Epithelial cell of prostate (primary cell): ENCODE data around the gene PLEKHA7.
"Not testable (repeated sequence)": the region's sequence is repeated elsewhere in the genome, so short reads cannot be mapped to it uniquely, and the experiment has no call there.

ENCODE experiments used
- DNase-seq: peaks from one replicate; pipeline ENCODE4 v3.0.0-alpha.2; 2011; ENCODE audit warnings: low read depth, low spot score
- H3K27ac ChIP-seq: fragments of 450-650 bp; 2 replicates; pipeline ENCODE4 v1.5.1; 2017; ENCODE audit warnings: mild to moderate bottlenecking

PLEKHA7 gene

GRCh38 chr11:16920559-16920958, 93.7 kb downstream of the PLEKHA7 start:
- DNase-seq, result no peak

GRCh38 chr11:16918543-16919182, 95.6 kb downstream of the PLEKHA7 start:
- H3K27ac ChIP-seq, result peak overlapping the region; percentile 94
- peak; percentile 89 for DNase-seq

More at GRCh38 chr11:16920559-16920958, 93.7 kb downstream of the PLEKHA7 start:
- no peak overlapping the region for H3K27ac ChIP-seq

- DNase-seq, result peak; percentile 75
- H3K27ac ChIP-seq, result peak overlapping the region; percentile 94
Measured at GRCh38 chr11:16917941-16918340, 96.3 kb downstream of the PLEKHA7 start.

GRCh38 chr11:16912692-16913111, 101.5 kb downstream of the PLEKHA7 start:
- no peak for DNase-seq
- no peak overlapping the region for H3K27ac ChIP-seq

GRCh38 chr11:16911658-16912057, 102.6 kb downstream of the PLEKHA7 start:
- H3K27ac ChIP-seq, result no peak overlapping the region
- no peak for DNase-seq

GRCh38 chr11:16911186-16911585, 103.0 kb downstream of the PLEKHA7 start:
- DNase-seq, result no peak
- no peak overlapping the region for H3K27ac ChIP-seq

GRCh38 chr11:16909359-16910035, 104.7 kb downstream of the PLEKHA7 start:
- no peak for DNase-seq
- no peak overlapping the region for H3K27ac ChIP-seq

GRCh38 chr11:16905375-16905774, 108.8 kb downstream of the PLEKHA7 start:
- DNase-seq, result no peak
- H3K27ac ChIP-seq, result no peak overlapping the region

- H3K27ac ChIP-seq, DNase-seq: not testable (repeated sequence)
Measured at GRCh38 chr11:16904761-16905160, 109.5 kb downstream of the PLEKHA7 start.

GRCh38 chr11:16902781-16903378, 111.3 kb downstream of the PLEKHA7 start:
- no peak for DNase-seq
- peak overlapping the region; percentile 73 for H3K27ac ChIP-seq

GRCh38 chr11:16902182-16902581, 112.0 kb downstream of the PLEKHA7 start:
- DNase-seq, result peak; percentile 89
- H3K27ac ChIP-seq, result peak overlapping the region; percentile 73

GRCh38 chr11:16900491-16900890, 113.7 kb downstream of the PLEKHA7 start:
- no peak overlapping the region for H3K27ac ChIP-seq
- DNase-seq, result no peak

GRCh38 chr11:16899708-16900303, 114.4 kb downstream of the PLEKHA7 start:
- H3K27ac ChIP-seq, result no peak overlapping the region
- no peak for DNase-seq

- DNase-seq, result no peak
- no peak overlapping the region for H3K27ac ChIP-seq
Measured at GRCh38 chr11:16898274-16898985, 115.8 kb downstream of the PLEKHA7 start.

GRCh38 chr11:16897470-16898061, 116.6 kb downstream of the PLEKHA7 start:
- DNase-seq, result no peak
- H3K27ac ChIP-seq, result no peak overlapping the region

GRCh38 chr11:16896729-16897469, 117.3 kb downstream of the PLEKHA7 start:
- no peak for DNase-seq

GRCh38 chr11:16895306-16895705, 118.9 kb downstream of the PLEKHA7 start:
- DNase-seq, result no peak
- H3K27ac ChIP-seq, result no peak overlapping the region

More at GRCh38 chr11:16896729-16897469, 117.3 kb downstream of the PLEKHA7 start:
- no peak overlapping the region for H3K27ac ChIP-seq

GRCh38 chr11:16893456-16894066, 120.7 kb downstream of the PLEKHA7 start:
- H3K27ac ChIP-seq, result no peak overlapping the region
- DNase-seq, result no peak

GRCh38 chr11:16891964-16892363, 122.2 kb downstream of the PLEKHA7 start:
- peak overlapping the region; percentile 25 for H3K27ac ChIP-seq
- DNase-seq, result no peak
